Kasumi-1 (cell line): ENCODE measurements around the gene ZNF581.

ENCODE experiments used
- DNase-seq, 2 experiments: peaks; one replicate each; lab custom pipeline; 2025; lab: John Stamatoyannopoulos, UW

ZNF581 gene

GRCh38 chr19:55643003-55643886, at the start of gene ZNF581:
ZNF581 (plus strand) TSS chr19:55643649; CDS start chr19:55644572, 923 bp downstream.
- DNase-seq = peak; percentile 83 to 86

GRCh38 chr19:55594996-55595545, 48.4 kb upstream of the ZNF581 start:
- DNase-seq = no peak

GRCh38 chr19:55596304-55596703, 47.1 kb upstream of the ZNF581 start:
- DNase-seq = no peak

- DNase-seq = no peak
These were observed 45.9 kb upstream of the ZNF581 start for GRCh38 chr19:55597501-55597921.

- DNase-seq = no peak
These were observed 45.4 kb upstream of the ZNF581 start for GRCh38 chr19:55598034-55598433.

GRCh38 chr19:55598719-55599467, 44.6 kb upstream of the ZNF581 start:
- peak; percentile 97 for DNase-seq

GRCh38 chr19:55599468-55599841, 44.0 kb upstream of the ZNF581 start, which contains the start of gene FIZ1:
FIZ1 (minus strand) TSS chr19:55599517; CDS start chr19:55597865, 1,652 bp downstream.
- peak; percentile 97 for DNase-seq

GRCh38 chr19:55599842-55600661, 43.4 kb upstream of the ZNF581 start, which contains the start of gene ZNF524:
ZNF524 (plus strand) TSS chr19:55600288; CDS start chr19:55602113, 1,825 bp downstream.
- DNase-seq = peak; percentile 82 to 86

GRCh38 chr19:55600662-55601028, 42.8 kb upstream of the ZNF581 start:
- no peak for DNase-seq

- DNase-seq = no peak
These were observed 42.4 kb upstream of the ZNF581 start for GRCh38 chr19:55601084-55601483.

- no peak for DNase-seq
These were observed 41.1 kb upstream of the ZNF581 start for GRCh38 chr19:55602104-55603001.

GRCh38 chr19:55603115-55603514, 40.3 kb upstream of the ZNF581 start:
- no peak for DNase-seq

GRCh38 chr19:55603581-55604292, 39.7 kb upstream of the ZNF581 start:
- DNase-seq = no peak

- peak; percentile 95 to 99 for DNase-seq
These were observed 38.2 kb upstream of the ZNF581 start for GRCh38 chr19:55605207-55605636.

- peak; percentile 84 to 89 for DNase-seq
These were observed 37.6 kb upstream of the ZNF581 start, which contains the start of gene ZNF865 for GRCh38 chr19:55605637-55606470. ZNF865 (plus strand) TSS chr19:55605647; CDS start chr19:55613619, 7,972 bp downstream.

GRCh38 chr19:55606471-55606787, 37.0 kb upstream of the ZNF581 start:
- DNase-seq = no peak

GRCh38 chr19:55606817-55607216, 36.6 kb upstream of the ZNF581 start:
- no peak for DNase-seq

GRCh38 chr19:55609326-55609725, 34.1 kb upstream of the ZNF581 start:
- DNase-seq = no peak
